ENCODE results near the gene KLHL22. TPM values are rescaled to one million over a fixed set of nuclear protein-coding genes. Genes with fewer than 3 reads are reported as not detected.

Gene KLHL22
- total RNA-seq, 1 donor from 2014 or later = 44.7 TPM

- TF ChIP-seq CTCF (IDR thresholded peaks at IDR 0.05) = no peak
- Mint-ChIP-seq H3K27me3 (ENCODE audit: unreplicated experiment) (no peaks in the 10 kb centered on the region), H3K4me3 (ENCODE audit: unreplicated experiment) (no peak overlapping the region), H3K4me1 (ENCODE audit: unreplicated experiment) (peaks cover 8% of the 10 kb centered on the region), H3K36me3 (ENCODE audit: unreplicated experiment) (peaks cover 22% of the 10 kb centered on the region), H3K9me3 (ENCODE audit: unreplicated experiment) (no peaks in the 10 kb centered on the region), H3K27ac (ENCODE audit: unreplicated experiment) (no peak overlapping the region)
- peak; percentile 67 for DNase-seq (ENCODE audit: extremely low spot score, unreplicated experiment)
These were observed 88.7 kb downstream of the KLHL22 start for GRCh38 chr22:20406686-20407408.

GRCh38 chr22:20405931-20406685, 89.5 kb downstream of the KLHL22 start:
- TF ChIP-seq CTCF (IDR thresholded peaks at IDR 0.05) = no peak
- no peak overlapping the region for H3K4me3 Mint-ChIP-seq (ENCODE audit: unreplicated experiment)

GRCh38 chr22:20405291-20405930, 90.2 kb downstream of the KLHL22 start:
- H3K36me3 Mint-ChIP-seq (ENCODE audit: unreplicated experiment) = peaks cover 22% of the 10 kb centered on the region
- no peaks in the 10 kb centered on the region for H3K9me3 Mint-ChIP-seq (ENCODE audit: unreplicated experiment)
- H3K4me1 Mint-ChIP-seq (ENCODE audit: unreplicated experiment) = peaks cover 6% of the 10 kb centered on the region
- DNase-seq (ENCODE audit: extremely low spot score, unreplicated experiment) = peak; percentile 84
- H3K27ac Mint-ChIP-seq (ENCODE audit: unreplicated experiment) = no peak overlapping the region
- H3K4me3 Mint-ChIP-seq (ENCODE audit: unreplicated experiment) = no peak overlapping the region
- TF ChIP-seq CTCF (IDR thresholded peaks at IDR 0.05) = no peak
- no peaks in the 10 kb centered on the region for H3K27me3 Mint-ChIP-seq (ENCODE audit: unreplicated experiment)

More at GRCh38 chr22:20405931-20406685, 89.5 kb downstream of the KLHL22 start:
- H3K27ac Mint-ChIP-seq (ENCODE audit: unreplicated experiment) = no peak overlapping the region
- peaks cover 22% of the 10 kb centered on the region for H3K36me3 Mint-ChIP-seq (ENCODE audit: unreplicated experiment)
- no peaks in the 10 kb centered on the region for H3K9me3 Mint-ChIP-seq (ENCODE audit: unreplicated experiment)
- DNase-seq (ENCODE audit: extremely low spot score, unreplicated experiment) = peak; percentile 83
- H3K27me3 Mint-ChIP-seq (ENCODE audit: unreplicated experiment) = no peaks in the 10 kb centered on the region
- peaks cover 8% of the 10 kb centered on the region for H3K4me1 Mint-ChIP-seq (ENCODE audit: unreplicated experiment)

- peak; percentile 51 for DNase-seq (ENCODE audit: extremely low spot score, unreplicated experiment)
- Mint-ChIP-seq H3K27me3 (ENCODE audit: unreplicated experiment) (no peaks in the 10 kb centered on the region), H3K4me1 (ENCODE audit: unreplicated experiment) (peaks cover 2% of the 10 kb centered on the region), H3K4me3 (ENCODE audit: unreplicated experiment) (no peak overlapping the region), H3K27ac (ENCODE audit: unreplicated experiment) (no peak overlapping the region), H3K9me3 (ENCODE audit: unreplicated experiment) (no peaks in the 10 kb centered on the region), H3K36me3 (ENCODE audit: unreplicated experiment) (peaks cover 22% of the 10 kb centered on the region)
- no peak for TF ChIP-seq CTCF (IDR thresholded peaks at IDR 0.05)
These were observed 90.7 kb downstream of the KLHL22 start for GRCh38 chr22:20404881-20405280.

GRCh38 chr22:20403779-20404140, 91.8 kb downstream of the KLHL22 start:
- peak; percentile 62 for DNase-seq (ENCODE audit: extremely low spot score, unreplicated experiment)
- H3K9me3 Mint-ChIP-seq (ENCODE audit: unreplicated experiment) = no peaks in the 10 kb centered on the region
- no peak overlapping the region for H3K4me3 Mint-ChIP-seq (ENCODE audit: unreplicated experiment)
- H3K4me1 Mint-ChIP-seq (ENCODE audit: unreplicated experiment) = no peaks in the 10 kb centered on the region
- peaks cover 22% of the 10 kb centered on the region for H3K36me3 Mint-ChIP-seq (ENCODE audit: unreplicated experiment)
- H3K27me3 Mint-ChIP-seq (ENCODE audit: unreplicated experiment) = no peaks in the 10 kb centered on the region
- no peak overlapping the region for H3K27ac Mint-ChIP-seq (ENCODE audit: unreplicated experiment)
- no peak for TF ChIP-seq CTCF (IDR thresholded peaks at IDR 0.05)

All from osteocyte (in vitro differentiated cells).